ENCODE results near the gene ITGA3. TPM values are rescaled to one million over a fixed set of nuclear protein-coding genes. Genes with fewer than 3 reads are reported as not detected.

ITGA3 gene
- total and polyA plus RNA-seq, 10 donors = 5.5 to 52.3 (median 32.8) TPM

DNA sequence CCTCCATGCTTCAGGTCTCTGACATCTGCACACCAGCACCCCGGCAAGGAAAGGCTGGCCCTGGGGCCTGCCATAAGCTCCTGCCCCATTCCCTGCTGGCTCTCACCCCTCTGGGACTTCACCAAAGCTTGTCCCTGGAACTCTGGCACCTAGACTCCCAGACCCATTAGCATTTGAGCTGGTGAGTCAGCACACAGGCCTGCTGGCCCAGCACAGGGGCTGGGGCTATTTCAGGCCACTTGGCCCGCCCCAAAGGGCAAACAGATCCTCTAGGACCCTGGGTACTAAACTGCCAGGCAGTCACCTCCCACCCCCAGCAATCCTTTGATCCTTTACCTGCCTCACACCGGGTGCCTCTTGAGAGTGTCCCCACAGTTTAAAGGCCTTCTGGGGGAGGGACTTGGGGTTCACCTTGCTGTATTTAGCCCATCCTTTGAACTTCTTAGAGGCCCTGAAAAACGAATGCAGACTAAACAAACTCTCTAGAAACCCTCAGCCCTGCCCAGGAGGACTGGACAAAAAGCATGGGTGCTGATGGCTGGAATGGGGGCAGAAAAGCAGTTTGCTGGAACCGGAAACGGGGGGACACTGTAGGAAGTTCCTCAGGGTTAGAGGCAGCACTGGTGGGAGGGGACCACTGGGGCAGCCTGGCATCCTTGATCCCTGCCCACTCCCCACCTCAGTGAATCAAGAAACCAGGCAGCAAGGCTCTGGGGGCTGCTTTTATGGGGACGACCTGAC, 77.3 kb downstream of the ITGA3 start:
- no peak for DNase-seq
- H3K4me1 ChIP-seq = peaks cover 14 to 59% (median 28%) of the 10 kb centered on the region in 6 donors
- no peaks in the 10 kb centered on the region for H3K9me3 ChIP-seq
- intact Hi-C loops (cut with DNase I; ENCODE audit: low total_unique reads) = no loop called here
- H3K27ac ChIP-seq = peak overlapping the region in 3 of 8 donors; percentile 6 to 45 (median 33)
- peak in 2 of 3 donors; percentile 18 to 63 for TF ChIP-seq POLR2AphosphoS5 (IDR thresholded peaks at IDR 0.05)
- no peak for TF ChIP-seq POLR2A (IDR thresholded peaks at IDR 0.05)
- no peak overlapping the region for H3K4me3 ChIP-seq
- H3K27me3 ChIP-seq (replicated peaks in 1 of 7) = peaks cover 0 to 29% (median 19%) of the 10 kb centered on the region in 7 donors
- 61 to 76% (median 72%) methylated on average over 7 of the region's 7 CpGs for WGBS, 5 donors
- H3K36me3 ChIP-seq = peaks cover 4 to 61% (median 47%) of the 10 kb centered on the region in 6 donors

DNA sequence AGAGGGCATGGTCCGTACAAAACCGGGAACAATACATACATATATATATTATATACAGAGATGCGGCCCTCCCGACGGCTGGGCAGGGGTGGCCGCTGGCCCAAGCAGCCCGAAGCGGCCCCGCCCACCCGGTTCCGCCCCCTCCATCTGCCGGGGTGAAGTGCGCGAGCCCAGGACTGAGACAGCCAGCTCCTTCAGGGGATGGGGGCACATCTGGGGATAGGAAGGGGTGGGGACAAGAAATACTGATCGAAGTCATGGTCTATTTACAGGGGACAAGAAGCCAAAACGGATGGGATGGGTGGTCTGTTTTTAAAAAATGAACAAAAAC, 77.8 kb downstream of the ITGA3 start:
- Histone ChIP-seq H3K36me3 (peaks cover 6 to 67% (median 53%) of the 10 kb centered on the region in 6 donors), H3K27ac (peak overlapping the region in 2 of 8 donors; percentile 6 to 33), H3K9me3 (no peaks in the 10 kb centered on the region), H3K27me3 (replicated peaks in 1 of 7) (peaks cover 0 to 24% (median 16%) of the 10 kb centered on the region in 7 donors), H3K4me3 (no peak overlapping the region), H3K4me1 (peaks cover 12 to 57% (median 23%) of the 10 kb centered on the region in 6 donors)
- TF ChIP-seq, protein P1, sequence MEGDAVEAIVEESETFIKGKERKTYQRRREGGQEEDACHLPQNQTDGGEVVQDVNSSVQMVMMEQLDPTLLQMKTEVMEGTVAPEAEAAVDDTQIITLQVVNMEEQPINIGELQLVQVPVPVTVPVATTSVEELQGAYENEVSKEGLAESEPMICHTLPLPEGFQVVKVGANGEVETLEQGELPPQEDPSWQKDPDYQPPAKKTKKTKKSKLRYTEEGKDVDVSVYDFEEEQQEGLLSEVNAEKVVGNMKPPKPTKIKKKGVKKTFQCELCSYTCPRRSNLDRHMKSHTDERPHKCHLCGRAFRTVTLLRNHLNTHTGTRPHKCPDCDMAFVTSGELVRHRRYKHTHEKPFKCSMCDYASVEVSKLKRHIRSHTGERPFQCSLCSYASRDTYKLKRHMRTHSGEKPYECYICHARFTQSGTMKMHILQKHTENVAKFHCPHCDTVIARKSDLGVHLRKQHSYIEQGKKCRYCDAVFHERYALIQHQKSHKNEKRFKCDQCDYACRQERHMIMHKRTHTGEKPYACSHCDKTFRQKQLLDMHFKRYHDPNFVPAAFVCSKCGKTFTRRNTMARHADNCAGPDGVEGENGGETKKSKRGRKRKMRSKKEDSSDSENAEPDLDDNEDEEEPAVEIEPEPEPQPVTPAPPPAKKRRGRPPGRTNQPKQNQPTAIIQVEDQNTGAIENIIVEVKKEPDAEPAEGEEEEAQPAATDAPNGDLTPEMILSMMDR (IDR thresholded peaks at IDR 0.05 in 8 of 11, conservative IDR thresholded peaks at IDR 0.05 in 3 of 11) = no peak
- TF ChIP-seq POLR2AphosphoS5 (IDR thresholded peaks at IDR 0.05) = peak in 1 of 3 donors; percentile 33
- intact Hi-C loops (cut with DNase I; ENCODE audit: low total_unique reads) = no loop called here
- 50 to 74% (median 60%) methylated on average over 16 of the region's 16 CpGs for WGBS, 5 donors
- no peak for DNase-seq

DNA sequence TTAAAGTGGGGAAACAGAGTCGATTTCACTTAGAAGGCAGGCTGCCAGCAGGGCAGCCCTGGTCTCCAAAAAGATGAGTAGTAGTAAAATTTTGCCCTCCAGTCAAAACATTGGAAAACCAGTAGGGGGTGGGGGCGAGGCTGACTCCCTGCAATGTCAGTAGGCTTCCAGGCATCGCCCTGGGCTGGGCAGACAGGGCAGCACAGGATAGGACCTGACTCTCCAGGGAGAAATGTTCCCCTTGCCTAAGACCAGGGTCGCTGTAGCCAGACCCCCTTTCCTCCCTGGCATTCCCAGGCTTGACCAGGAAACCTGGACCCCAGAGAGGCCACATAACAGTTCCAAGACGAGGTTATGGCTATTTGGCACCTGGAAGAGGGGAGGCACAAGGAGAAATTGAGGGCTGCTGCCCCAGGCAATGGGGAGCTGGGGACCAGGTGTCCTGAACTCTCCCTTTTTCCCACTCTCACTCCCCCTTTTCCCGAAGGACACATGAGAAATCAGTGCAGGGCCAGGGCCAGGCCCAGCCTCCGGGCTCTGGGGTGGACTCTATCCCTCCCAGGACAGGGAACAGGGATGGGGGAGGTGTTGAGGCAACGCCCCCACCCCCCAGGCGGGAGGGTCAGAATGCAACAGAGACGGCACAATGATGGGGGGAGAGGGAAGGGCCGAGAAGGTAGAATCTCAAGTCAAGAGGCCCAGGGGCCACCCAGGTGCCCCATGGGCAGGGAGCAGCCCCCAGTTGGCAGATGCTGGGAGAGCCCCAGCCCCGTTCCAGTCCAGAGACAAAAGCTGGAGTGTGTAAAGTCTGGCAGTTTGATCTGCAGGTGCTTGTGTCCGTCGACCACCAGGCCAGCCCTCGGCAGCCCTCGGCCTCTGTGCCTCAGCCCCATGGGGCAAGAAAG, 78.5 kb downstream of the ITGA3 start:
- DNase-seq = no peak
- H3K4me3 ChIP-seq = no peak overlapping the region
- peaks cover 0 to 16% (median 8%) of the 10 kb centered on the region in 7 donors for H3K27me3 ChIP-seq (replicated peaks in 1 of 7)
- H3K36me3 ChIP-seq = peaks cover 6 to 74% (median 60%) of the 10 kb centered on the region in 6 donors
- intact Hi-C loops (cut with DNase I; ENCODE audit: low total_unique reads) = no loop called here
- H3K27ac ChIP-seq = no peak overlapping the region
- WGBS, 5 donors = 79 to 86% (median 83%) methylated on average over 12 to 16 of the region's 16 CpGs
- peak; percentile 31 to 71 (median 38) for TF ChIP-seq POLR2AphosphoS5 (IDR thresholded peaks at IDR 0.05)
- TF ChIP-seq, protein P1 (IDR thresholded peaks at IDR 0.05 in 8 of 11, conservative IDR thresholded peaks at IDR 0.05 in 3 of 11) = no peak
- H3K4me1 ChIP-seq = peaks cover 5 to 57% (median 19%) of the 10 kb centered on the region in 6 donors
- no peaks in the 10 kb centered on the region for H3K9me3 ChIP-seq

DNA sequence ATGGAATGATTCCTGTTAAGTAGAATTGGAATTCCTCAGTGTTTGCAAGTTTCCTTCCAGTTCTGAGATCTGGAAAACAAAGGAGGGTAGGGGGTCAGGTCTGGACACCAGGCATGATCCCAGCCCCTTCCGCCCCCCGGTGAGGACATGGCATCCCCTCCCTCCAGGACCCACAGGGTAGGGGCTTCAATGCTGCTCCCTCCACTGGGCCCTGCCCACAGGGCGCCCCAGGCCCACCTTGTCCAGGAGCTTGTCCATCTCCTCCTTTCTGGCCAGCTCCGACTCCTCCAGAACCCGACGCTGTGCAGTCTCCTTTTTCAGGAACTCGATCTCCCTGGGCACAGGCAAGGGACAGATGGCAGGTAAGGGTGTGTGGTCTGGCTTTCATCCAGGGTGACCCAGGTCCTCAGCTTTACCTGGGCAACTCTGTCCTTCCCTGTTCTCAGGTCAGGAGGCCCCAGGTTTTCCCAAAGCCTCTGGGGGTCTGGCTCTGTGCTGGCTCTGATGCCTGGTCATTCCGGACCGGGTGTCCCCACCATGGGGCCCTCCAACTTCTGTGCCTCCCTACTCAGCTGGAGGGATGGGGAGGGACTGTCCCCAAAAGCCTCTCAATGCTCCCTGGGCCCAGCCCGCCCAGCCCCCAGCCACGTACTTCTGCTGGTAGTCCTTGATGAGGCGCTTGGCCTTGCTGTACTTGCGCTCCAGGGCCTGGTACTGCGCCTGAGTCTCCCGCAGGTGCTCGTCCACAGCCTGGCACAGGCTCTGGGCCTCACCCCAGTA, 79.6 kb downstream of the ITGA3 start:
- no peak overlapping the region for H3K4me3 ChIP-seq
- no peak overlapping the region for H3K27ac ChIP-seq
- peak; percentile 4 to 36 (median 32) for TF ChIP-seq POLR2AphosphoS5 (IDR thresholded peaks at IDR 0.05)
- TF ChIP-seq, protein P1 (IDR thresholded peaks at IDR 0.05 in 8 of 11, conservative IDR thresholded peaks at IDR 0.05 in 3 of 11) = no peak
- peaks cover 0 to 6% (median 0%) of the 10 kb centered on the region in 7 donors for H3K27me3 ChIP-seq (replicated peaks in 1 of 7)
- H3K36me3 ChIP-seq = peaks cover 6 to 84% (median 68%) of the 10 kb centered on the region in 6 donors
- peaks cover 9 to 57% (median 20%) of the 10 kb centered on the region in 6 donors for H3K4me1 ChIP-seq
- WGBS, 5 donors = 92 to 96% (median 93%) methylated on average over 15 to 16 of the region's 16 CpGs
- no peaks in the 10 kb centered on the region for H3K9me3 ChIP-seq
- intact Hi-C loops (cut with DNase I; ENCODE audit: low total_unique reads) = no loop called here
- DNase-seq = no peak

Data from spleen (tissue), 11 donors.